Measurements from ENCODE around the gene CCNF.

CCNF gene

DNA sequence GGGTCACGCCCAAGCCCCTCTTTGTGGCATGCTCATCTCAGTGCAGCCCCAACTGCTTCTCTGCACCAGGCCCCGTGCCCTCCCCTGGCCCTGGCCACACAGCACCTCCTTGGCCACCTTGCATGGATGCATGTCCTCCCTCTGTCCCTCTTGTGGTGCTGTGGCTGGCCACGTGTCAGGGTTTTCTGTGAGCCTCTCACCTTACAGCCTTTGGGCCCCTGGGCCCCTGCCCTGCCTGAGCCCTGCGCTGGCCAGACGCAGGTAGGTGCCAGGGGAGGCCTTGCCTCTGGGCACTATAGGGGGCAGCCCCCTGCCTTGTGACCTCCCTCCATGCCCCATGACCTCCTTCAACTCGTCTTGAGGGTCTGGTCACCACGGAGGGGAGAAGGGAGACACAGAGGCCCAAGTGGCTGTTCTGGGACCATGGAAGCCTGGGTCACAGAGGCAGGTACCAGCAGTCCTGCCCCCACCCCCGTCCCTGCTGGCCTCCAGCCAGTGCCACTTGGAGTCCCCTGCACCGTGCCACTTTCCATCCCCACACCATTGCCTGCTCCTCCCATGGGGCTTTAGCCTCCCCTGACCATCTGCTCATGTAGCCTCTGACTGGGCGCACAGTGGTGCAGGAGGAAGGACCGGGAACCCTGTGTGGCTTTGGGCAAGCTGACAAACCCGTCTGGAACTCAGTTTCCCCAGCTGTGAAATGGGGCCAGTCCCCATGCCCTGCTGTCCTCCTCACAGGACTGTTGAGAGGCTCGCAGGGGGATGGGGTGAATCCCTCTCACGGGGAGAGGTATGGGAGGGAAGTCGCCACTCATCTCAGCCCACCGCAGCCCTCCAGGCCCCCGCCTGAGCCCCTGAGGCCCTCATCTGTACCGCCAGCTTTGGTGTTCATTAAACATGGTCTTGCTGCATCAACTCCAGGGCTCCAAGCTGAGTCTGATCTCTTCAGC is 73.0 kb downstream of the CCNF start:
- DNase-seq (ENCODE audit: low read depth): no peak

GRCh38 chr16:2505695-2506094 is 76.4 kb downstream of the CCNF start:
- DNase-seq (ENCODE audit: low read depth): no peak

DNA sequence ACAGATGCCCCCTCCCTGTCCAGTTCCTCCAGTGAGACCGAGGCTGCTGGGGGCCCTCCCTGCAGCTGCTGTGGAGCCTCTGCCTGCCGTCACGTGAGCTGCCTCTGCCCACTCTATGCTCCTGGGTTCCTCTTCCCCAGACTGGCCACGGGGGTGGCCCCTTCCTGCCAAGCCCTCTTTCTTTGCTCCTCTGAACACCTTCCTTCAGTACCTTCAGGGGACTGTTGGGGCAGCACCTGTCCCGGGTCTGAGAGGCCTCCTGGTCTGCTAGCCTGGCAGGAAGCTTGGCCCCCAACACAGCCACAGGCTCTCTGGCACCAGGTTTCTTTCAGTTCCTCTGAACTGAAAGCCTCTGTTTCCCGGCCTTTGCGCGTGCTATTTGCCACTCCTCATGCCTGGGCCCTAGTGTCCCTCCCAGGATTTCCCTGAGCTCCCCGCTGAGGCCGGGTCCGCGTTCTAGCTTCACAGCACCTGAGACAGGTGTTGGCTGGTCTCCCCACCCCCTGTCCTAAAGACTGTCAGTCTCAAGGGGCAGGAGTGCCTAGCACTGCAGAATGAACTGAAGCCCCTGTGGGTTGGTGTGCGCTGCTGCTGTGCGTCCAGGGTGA is 77.9 kb downstream of the CCNF start:
- no peak for DNase-seq (ENCODE audit: low read depth)

DNA sequence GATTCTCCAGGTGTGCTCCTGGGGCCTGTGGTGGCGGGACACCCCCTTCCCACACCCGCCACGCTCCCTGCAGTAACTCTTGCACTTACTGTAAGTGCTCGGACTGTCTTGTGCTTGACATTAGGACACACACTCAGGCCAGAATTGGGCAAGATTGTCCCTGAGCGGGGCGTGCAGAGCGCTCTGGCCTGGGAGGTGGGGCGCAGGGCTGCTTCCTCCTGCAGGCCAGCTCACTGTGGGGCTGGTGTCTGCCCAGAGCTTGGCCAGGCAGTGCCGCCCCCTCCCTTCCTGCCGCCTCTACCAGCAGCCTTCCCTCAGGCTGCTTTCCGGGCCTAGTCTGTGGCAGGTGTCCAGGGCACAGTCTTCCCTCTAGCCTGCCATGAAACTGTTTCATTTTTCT is 78.4 kb downstream of the CCNF start:
- no peak for DNase-seq (ENCODE audit: low read depth)

Data from fibroblast of the conjunctiva (primary cell).